ENCODE data around the gene ARID1A. TPM values are rescaled to one million over a fixed set of nuclear protein-coding genes. Genes with fewer than 3 reads are reported as not detected.

Gene ARID1A
- total RNA-seq, 4 donors from 2014 or later: 36.8 to 76.2 (median 44.5) TPM

GRCh38 chr1:26693599-26694572 is 1.9 kb upstream of the ARID1A start:
- Histone ChIP-seq H3K9me3 (no peaks in the 10 kb centered on the region), H3K4me1 (peaks cover 30 to 48% (median 47%) of the 10 kb centered on the region in 4 donors), H3K27me3 (peaks cover 0 to 4% (median 0%) of the 10 kb centered on the region in 4 donors), H3K27ac (replicated peaks in 1 of 4) (peak overlapping the region; percentile 96 to 99 (median 98)), H3K36me3 (no peaks in the 10 kb centered on the region), H3K4me3 (peak overlapping the region; percentile 59 to 80 (median 68))
- DNase-seq (ENCODE audit: extremely low spot score): no peak
- intact Hi-C loops (cut with DNase I): loop anchor here (2.0 to 5.0 kb wide), 2 partner anchors 92 to 95 kb away; no protein-coding TSS in a partner anchor
- no peak for TF ChIP-seq EP300 (IDR thresholded peaks at IDR 0.05)
- no peak for TF ChIP-seq POLR2A (IDR thresholded peaks at IDR 0.05; ENCODE audit: low read depth)
- TF ChIP-seq CTCF (IDR thresholded peaks at IDR 0.05): no peak
- TF ChIP-seq POLR2AphosphoS5 (IDR thresholded peaks at IDR 0.05): no peak
- 29% methylated on average over 7 of the region's 7 CpGs for WGBS

GRCh38 chr1:26694638-26695355 is 1.0 kb upstream of the ARID1A start:
- H3K9me3 ChIP-seq: no peaks in the 10 kb centered on the region
- peak overlapping the region; percentile 96 to 99 (median 98) for H3K27ac ChIP-seq (replicated peaks in 1 of 4)
- intact Hi-C loops (cut with DNase I): loop anchor here (5.0 kb wide), 1 partner anchor 92 kb away; no protein-coding TSS in a partner anchor
- H3K4me3 ChIP-seq: peak overlapping the region; percentile 80 to 95 (median 89)
- H3K4me1 ChIP-seq: peaks cover 40 to 57% (median 56%) of the 10 kb centered on the region in 4 donors
- 6% methylated on average over 13 of the region's 14 CpGs for WGBS
- H3K27me3 ChIP-seq: peaks cover 0 to 4% (median 0%) of the 10 kb centered on the region in 4 donors
- no peak for DNase-seq (ENCODE audit: extremely low spot score)
- H3K36me3 ChIP-seq: no peaks in the 10 kb centered on the region
- no peak for TF ChIP-seq CTCF (IDR thresholded peaks at IDR 0.05)
- TF ChIP-seq POLR2A (IDR thresholded peaks at IDR 0.05; ENCODE audit: low read depth): no peak
- TF ChIP-seq POLR2AphosphoS5 (IDR thresholded peaks at IDR 0.05): no peak
- no peak for TF ChIP-seq EP300 (IDR thresholded peaks at IDR 0.05)

GRCh38 chr1:26696119-26696653 is 371 bp downstream of the ARID1A start:
- no peak for DNase-seq (ENCODE audit: extremely low spot score)
- no peaks in the 10 kb centered on the region for H3K9me3 ChIP-seq
- peaks cover 53 to 69% (median 68%) of the 10 kb centered on the region in 4 donors for H3K4me1 ChIP-seq
- 0% methylated on average over 11 of the region's 72 CpGs for WGBS
- intact Hi-C loops (cut with DNase I): no loop called here
- H3K36me3 ChIP-seq: no peaks in the 10 kb centered on the region
- TF ChIP-seq EP300 (IDR thresholded peaks at IDR 0.05): no peak
- TF ChIP-seq POLR2A (IDR thresholded peaks at IDR 0.05; ENCODE audit: low read depth): no peak
- no peak for TF ChIP-seq CTCF (IDR thresholded peaks at IDR 0.05)
- no peak for TF ChIP-seq POLR2AphosphoS5 (IDR thresholded peaks at IDR 0.05)
- peak overlapping the region; percentile 96 to 99 (median 98) for H3K27ac ChIP-seq (replicated peaks in 1 of 4)
- peaks cover 0 to 4% (median 0%) of the 10 kb centered on the region in 4 donors for H3K27me3 ChIP-seq
- peak overlapping the region; percentile 80 to 95 (median 89) for H3K4me3 ChIP-seq

- Histone ChIP-seq H3K36me3 (no peaks in the 10 kb centered on the region), H3K9me3 (no peaks in the 10 kb centered on the region), H3K4me1 (peaks cover 57 to 69% (median 68%) of the 10 kb centered on the region in 4 donors), H3K27me3 (peaks cover 0 to 4% (median 0%) of the 10 kb centered on the region in 4 donors), H3K4me3 (peak overlapping the region; percentile 80 to 95 (median 89)), H3K27ac (replicated peaks in 1 of 4) (peak overlapping the region; percentile 96 to 99 (median 98))
- intact Hi-C loops (cut with DNase I): no loop called here
- no peak for TF ChIP-seq CTCF (IDR thresholded peaks at IDR 0.05)
- 0% methylated on average over 15 of the region's 98 CpGs for WGBS
- DNase-seq (ENCODE audit: extremely low spot score): no peak
Observed at GRCh38 chr1:26696654-26697430, 1.0 kb downstream of the ARID1A start.

All from esophagus muscularis mucosa (tissue), 4 donors.